SJSA1 (cell line): ENCODE data around the gene SPATA2L. TPM values are rescaled to one million over a fixed set of nuclear protein-coding genes. Genes with fewer than 3 reads are reported as not detected.
"Not testable (repeated sequence)": the region's sequence is repeated elsewhere in the genome, so short reads cannot be mapped to it uniquely, and the experiment has no call there.

Experiments used
- DNase-seq, 2 experiments: peaks; one replicate each; pipeline ENCODE4 v3.0.0-alpha.2; 2015 to 2020; ENCODE audit warnings: low spot score in 2 of 2, low read depth in 1 of 2
- H3K27ac ChIP-seq: fragments of 250-450 bp; sonication (Bioruptor Pico); 2 replicates; pipeline ENCODE4 v1.5.1; 2020; ENCODE audit warnings: mild to moderate bottlenecking, moderate library complexity
- H3K27me3 ChIP-seq: fragments of 250-450 bp; sonication (Bioruptor Pico); replicated peaks from 2 replicates; pipeline ENCODE4 v1.5.1; 2020; ENCODE audit warnings: mild to moderate bottlenecking, moderate library complexity
- H3K36me3 ChIP-seq: fragments of 250-450 bp; sonication (Bioruptor Pico); 2 replicates; pipeline ENCODE4 v1.5.1; 2020; ENCODE audit warnings: mild to moderate bottlenecking
- H3K4me1 ChIP-seq: fragments of 250-450 bp; sonication (Bioruptor Pico); replicated peaks from 2 replicates; pipeline ENCODE4 v1.6.1; 2021; ENCODE audit warnings: mild to moderate bottlenecking
- H3K4me3 ChIP-seq: fragments of 250-450 bp; sonication (Bioruptor Pico); 2 replicates; pipeline ENCODE4 v1.5.1; 2020; ENCODE audit warnings: mild to moderate bottlenecking
- H3K9me3 ChIP-seq: fragments of 250-450 bp; sonication (Bioruptor Pico); replicated peaks from 2 replicates; pipeline ENCODE4 v1.5.1; 2020; ENCODE audit warnings: mild to moderate bottlenecking
- total RNA-seq: library from RNA; depleted of rRNA; stranded (reverse); fragments of >200 nt; shearing (Covaris generic); gene quantifications from 2 replicates; pipeline ENCODE4 v1.2.3, GENCODE V29; 2014

The SPATA2L gene
- total RNA-seq, 1 experiment from 2014 or later, result 12.1 TPM

DNA sequence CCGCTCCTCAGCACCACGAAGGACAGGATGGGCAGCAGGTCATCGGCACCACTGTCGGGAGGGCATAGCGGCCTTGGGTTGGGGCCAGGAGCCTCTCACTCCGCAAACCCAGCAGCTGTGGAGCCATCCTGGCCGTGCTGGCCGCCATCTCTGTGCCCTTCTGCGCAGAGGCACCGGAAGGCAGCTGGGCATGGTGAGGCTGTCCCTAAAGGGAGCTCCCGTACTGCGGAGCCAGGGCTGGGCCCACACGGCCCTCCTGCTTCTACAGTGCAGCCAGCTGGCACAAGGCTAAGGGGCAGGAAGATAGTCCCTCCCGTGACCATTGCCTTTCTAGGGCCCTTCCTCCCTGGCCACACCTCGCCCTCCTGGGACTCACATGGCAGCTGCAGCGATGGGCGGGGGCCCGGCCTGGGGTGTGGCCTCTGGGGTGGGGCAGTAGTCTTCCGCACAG, 7.0 kb upstream of the SPATA2L start:
- no peak for DNase-seq
- no peak overlapping the region for H3K4me3 ChIP-seq
- H3K27me3 ChIP-seq, result no peaks in the 10 kb centered on the region
- no peaks in the 10 kb centered on the region for H3K9me3 ChIP-seq
- H3K36me3 ChIP-seq, result no peaks in the 10 kb centered on the region
- peaks cover 8% of the 10 kb centered on the region for H3K4me1 ChIP-seq
- no peak overlapping the region for H3K27ac ChIP-seq

DNA sequence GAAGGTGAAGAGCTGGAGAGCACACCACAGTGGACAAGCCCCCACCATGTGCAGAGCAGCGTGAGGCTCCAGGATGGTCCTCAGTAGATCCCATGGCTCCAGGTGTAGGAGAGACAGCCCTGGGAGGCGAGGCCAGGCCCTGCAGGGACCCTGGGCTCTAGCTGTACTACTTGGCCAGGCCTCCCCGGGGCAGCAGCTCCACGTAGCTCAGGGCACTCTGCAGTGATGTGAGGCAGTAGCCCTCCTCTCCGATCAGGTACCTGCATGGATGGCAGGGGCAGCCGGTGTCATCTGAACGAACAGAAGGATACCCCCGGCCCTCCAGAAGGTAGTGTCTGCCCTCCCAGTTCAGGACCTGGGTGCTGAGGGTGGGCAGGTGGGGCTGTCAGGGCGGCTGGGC, 6.2 kb upstream of the SPATA2L start:
- no peak overlapping the region for H3K4me3 ChIP-seq
- no peaks in the 10 kb centered on the region for H3K9me3 ChIP-seq
- H3K27me3 ChIP-seq, result no peaks in the 10 kb centered on the region
- DNase-seq, result no peak
- no peaks in the 10 kb centered on the region for H3K36me3 ChIP-seq
- H3K27ac ChIP-seq, result no peak overlapping the region
- H3K4me1 ChIP-seq, result peaks cover 8% of the 10 kb centered on the region

DNA sequence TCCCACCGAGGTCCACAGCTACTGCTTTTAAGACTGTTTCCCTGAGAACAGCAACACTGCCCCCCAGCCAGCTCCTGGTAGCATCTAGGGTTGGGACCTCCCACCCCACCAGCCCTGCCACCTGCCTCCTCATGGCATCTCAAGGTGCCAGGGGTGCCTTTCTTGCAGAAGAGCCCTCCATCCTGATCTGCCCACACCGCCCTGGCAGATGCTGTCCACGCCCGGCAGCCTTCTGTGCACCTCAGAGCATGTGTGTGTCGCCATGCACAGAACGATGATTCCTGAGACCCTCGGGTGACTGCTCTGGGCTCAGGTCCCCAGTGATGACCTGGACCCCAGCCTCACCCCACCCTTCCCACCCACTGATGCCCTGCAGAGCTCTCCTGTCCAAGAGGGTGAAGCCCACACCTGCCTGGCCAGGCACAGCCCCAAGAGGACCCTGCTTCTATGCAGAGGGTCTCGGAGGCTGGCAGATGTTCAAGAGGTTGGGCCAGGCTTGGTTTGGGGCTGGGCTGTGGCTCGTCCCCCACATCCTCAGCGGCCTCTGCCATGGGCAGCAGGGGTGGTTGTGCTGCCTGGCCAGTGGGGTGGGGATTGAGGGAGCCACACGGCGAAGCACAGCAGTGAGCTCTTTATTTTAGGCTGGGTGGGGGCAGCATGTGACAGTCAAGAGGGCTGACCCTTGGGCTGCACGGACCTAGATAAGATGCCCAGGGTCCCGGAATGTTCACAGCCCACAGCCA, 5.2 kb upstream of the SPATA2L start:
- no peaks in the 10 kb centered on the region for H3K27me3 ChIP-seq
- H3K4me3 ChIP-seq, result no peak overlapping the region
- peaks cover 13% of the 10 kb centered on the region for H3K4me1 ChIP-seq
- DNase-seq, result no peak
- no peaks in the 10 kb centered on the region for H3K36me3 ChIP-seq
- no peaks in the 10 kb centered on the region for H3K9me3 ChIP-seq
- H3K27ac ChIP-seq, result no peak overlapping the region

DNA sequence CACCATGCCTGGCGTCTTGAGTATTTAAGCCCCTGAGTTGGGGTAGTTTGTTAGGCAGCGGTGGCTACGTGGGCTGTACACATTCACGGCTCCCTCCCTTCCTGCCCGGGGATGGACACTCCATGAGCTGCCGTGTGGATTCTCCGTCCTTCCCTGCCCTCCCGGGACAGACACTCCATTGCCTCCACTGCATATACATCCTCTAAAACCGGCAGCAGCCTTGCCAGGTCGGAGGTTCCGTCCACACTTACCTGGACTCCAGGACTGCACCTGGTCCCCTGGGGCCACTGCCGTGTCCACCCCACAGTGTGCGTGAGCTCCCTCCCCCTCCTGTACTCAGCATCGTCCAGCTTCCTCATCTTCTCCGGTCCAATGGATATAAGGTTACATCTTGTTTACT, 3.5 kb upstream of the SPATA2L start:
- Histone ChIP-seq H3K4me3 (no peak overlapping the region), H3K4me1 (peaks cover 26% of the 10 kb centered on the region), H3K27me3 (no peaks in the 10 kb centered on the region), H3K27ac (no peak overlapping the region), H3K9me3 (no peaks in the 10 kb centered on the region), H3K36me3 (0 out of 2 replicates have a peak, but pooled peaks cover 5% of the 10 kb centered on the region)
- DNase-seq, result no peak

DNA sequence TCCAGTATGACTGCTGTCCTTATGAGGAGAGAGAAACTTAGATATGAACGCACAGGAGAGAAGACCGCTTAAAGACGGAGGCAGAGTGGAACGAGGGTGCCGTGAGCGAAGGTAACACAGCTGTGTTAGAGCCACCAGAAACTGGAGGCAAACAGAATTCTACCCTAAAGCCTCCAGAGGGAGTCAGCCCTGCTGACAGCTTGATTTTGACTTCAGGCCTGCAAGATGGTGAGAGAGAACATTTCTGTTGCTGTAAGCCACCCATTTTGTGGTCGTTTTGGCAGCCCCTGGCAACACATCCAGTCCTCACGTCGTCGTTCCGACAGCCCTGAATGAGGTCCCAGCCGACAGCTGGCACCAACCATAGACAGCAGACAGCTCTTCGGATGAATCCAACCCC, 2.8 kb upstream of the SPATA2L start:
- no peak for DNase-seq
- H3K9me3 ChIP-seq, result no peaks in the 10 kb centered on the region

DNA sequence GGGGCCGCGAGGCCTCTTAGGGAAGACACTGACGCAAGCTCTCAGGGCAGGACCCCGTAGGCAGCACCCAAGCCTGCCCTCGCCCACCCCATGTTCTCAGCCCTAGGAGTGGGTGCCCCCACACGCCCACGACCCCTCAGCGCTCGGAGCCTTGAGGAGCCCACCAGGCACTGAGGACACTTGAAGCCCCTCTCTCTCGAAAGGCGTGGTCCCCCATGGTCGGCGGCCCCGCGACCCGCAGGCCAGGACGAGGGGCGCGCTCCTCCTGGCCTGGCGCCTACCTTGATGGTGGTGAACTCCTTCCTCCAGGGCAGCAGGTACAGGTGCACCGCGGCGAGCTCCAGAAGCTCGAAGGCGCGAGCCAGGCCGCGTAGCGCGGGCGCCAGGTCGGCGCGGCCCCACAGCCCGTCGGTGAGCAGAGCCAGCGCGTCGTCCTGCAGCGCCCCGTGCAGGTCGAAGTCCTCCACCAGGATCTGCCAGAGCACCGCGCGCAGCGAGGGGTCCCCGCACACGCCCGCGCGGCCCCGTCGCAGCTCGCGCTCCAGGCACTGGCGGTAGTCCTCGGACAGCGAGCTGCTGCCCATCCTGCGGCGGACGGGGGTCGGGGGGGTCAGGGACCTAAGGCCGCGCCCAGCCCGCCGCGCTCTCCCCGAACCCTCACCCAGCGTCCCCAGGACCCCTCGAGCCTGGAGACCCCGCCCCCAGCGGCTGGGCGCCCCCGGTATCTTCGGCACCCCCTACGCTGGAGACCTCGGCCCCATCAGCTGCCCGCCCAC, 668 bp downstream of the SPATA2L start:
- DNase-seq, result peak in 1 of 2 experiments; percentile 39

More for the DNA sequence above, 2.8 kb upstream of the SPATA2L start:
- Histone ChIP-seq H3K27me3 (no peaks in the 10 kb centered on the region), H3K4me1 (peaks cover 29% of the 10 kb centered on the region), H3K36me3 (0 out of 2 replicates have a peak, but pooled peaks cover 5% of the 10 kb centered on the region), H3K27ac (no peak overlapping the region), H3K4me3 (no peak overlapping the region)

DNA sequence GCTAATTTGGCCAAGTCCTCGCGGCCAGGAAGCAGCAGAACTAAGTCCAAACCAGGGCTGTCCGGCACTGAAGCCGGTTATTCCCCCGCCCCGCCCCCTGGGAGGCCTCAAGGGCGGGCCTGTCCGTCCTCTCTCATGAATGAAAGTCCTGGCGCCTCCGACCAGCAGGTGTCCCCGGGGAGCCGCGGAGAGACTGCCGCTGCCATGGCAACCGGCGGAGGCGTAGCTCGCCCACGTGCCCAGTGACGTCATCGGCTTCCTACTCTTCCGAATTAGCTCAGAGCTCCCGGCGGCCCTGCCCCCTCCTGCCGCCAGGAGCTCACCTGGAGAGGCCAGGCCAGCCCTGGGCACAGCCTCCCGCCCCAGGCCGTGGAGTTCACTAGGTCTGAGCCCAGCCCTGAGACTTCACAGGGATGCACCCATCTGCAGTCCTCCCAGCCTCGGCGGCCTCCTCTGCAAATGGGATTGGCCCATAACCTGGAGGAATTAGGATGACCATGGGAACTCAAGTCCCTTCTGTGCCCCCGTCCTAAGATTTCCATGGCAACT, 1.3 kb downstream of the SPATA2L start:
- H3K27ac ChIP-seq, result no peak overlapping the region
- H3K4me3 ChIP-seq, result peak overlapping the region; percentile 55
- H3K9me3 ChIP-seq, result no peaks in the 10 kb centered on the region
- H3K36me3 ChIP-seq, result peaks cover 24% of the 10 kb centered on the region
- H3K4me1 ChIP-seq, result peaks cover 21% of the 10 kb centered on the region
- DNase-seq, result peak; percentile 94 to 99
- H3K27me3 ChIP-seq, result no peaks in the 10 kb centered on the region

More for the DNA sequence above, 668 bp downstream of the SPATA2L start:
- Histone ChIP-seq H3K4me1 (peaks cover 24% of the 10 kb centered on the region), H3K36me3 (peaks cover 17% of the 10 kb centered on the region), H3K27me3 (no peaks in the 10 kb centered on the region), H3K4me3 (peak overlapping the region; percentile 55), H3K9me3 (no peaks in the 10 kb centered on the region), H3K27ac (no peak overlapping the region)

DNA sequence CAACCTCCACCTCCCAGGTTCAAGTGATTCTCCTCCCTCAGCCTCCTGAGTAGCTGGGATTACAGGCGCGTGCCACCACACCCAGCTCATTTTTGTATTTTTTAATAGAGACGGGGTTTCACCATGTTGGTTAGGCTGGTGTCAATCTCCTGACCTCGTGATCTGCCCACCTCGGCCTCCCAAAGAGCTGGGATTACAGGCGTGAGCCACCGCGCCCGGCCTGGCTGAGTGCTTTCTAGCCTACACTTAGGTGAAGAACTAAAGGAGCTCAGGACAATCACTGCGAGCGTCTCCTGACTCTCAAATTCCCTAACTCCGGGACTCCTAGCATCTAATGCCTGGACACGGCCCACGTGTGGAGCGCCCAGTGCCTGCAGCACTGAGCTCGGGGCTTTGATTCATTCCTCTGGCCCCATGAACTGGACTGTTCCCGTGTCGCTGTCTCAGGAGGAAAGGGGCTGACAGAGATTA, 1.8 kb downstream of the SPATA2L start:
- not testable (repeated sequence) for H3K27ac ChIP-seq, H3K4me3 ChIP-seq, H3K9me3 ChIP-seq, DNase-seq, H3K27me3 ChIP-seq
- Histone ChIP-seq H3K4me1 (peaks cover 21% of the 10 kb centered on the region), H3K36me3 (peaks cover 28% of the 10 kb centered on the region)

DNA sequence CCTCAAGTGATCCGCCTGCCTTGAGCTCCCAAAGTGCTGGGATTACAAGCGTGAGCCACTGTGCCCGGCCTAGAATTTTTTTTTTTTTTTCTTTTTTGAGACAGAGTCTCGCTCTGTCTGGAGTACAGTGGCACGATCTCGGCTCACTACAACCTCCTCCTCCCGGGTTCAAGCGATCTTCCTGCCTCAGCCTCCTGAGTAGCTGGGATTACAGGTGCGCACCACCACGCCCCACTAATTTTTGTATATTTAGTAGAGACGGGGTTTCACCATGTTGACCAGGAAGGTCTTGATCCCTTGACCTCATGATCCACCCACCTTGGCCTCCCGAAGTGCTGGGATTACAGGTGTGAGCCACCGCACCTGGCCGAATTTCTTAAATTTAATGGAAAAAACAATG, 2.8 kb downstream of the SPATA2L start:
- Histone ChIP-seq H3K36me3 (peaks cover 36% of the 10 kb centered on the region), H3K4me1 (peaks cover 21% of the 10 kb centered on the region)
- not testable (repeated sequence) for H3K27me3 ChIP-seq, DNase-seq, H3K4me3 ChIP-seq, H3K9me3 ChIP-seq, H3K27ac ChIP-seq

DNA sequence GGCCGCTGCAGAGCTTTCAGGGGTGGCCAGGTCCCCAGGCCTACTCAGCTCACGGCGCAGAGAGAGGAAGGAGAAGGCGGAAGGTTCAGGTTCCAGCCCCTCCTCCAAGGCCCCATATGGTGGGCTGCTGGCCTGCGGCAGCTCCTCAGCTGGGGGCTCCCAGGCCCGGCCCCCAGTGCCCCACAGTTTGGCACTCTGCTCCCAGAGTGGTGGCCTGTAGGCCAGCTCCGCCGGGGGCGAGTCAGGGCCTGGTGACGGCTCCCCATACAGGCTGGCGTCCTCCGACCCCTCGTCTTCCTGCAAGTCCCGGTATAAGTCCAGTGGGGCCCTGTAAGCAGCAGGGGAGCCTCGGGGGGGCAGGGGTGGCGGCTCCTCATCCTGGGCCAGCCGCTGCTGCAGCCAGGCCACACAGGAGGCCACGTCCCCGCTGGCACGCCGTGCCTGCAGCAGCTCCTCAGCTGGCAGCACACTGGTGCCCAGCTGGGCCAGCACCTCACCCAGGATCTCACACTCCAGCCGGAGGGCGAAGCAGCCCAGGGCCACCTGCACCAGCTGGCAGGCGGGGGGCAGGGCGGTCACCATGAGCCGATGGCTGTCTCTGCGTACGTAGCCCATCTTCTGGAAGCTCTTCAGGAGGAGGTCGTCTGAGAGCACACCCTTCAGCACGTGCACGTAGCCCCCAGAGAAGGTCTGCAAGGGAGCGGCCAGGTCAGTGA, 3.7 kb downstream of the SPATA2L start:
- no peak for DNase-seq
- H3K4me1 ChIP-seq, result peaks cover 21% of the 10 kb centered on the region
- no peaks in the 10 kb centered on the region for H3K27me3 ChIP-seq
- no peaks in the 10 kb centered on the region for H3K9me3 ChIP-seq
- no peak overlapping the region for H3K4me3 ChIP-seq
- peaks cover 43% of the 10 kb centered on the region for H3K36me3 ChIP-seq
- H3K27ac ChIP-seq, result no peak overlapping the region

DNA sequence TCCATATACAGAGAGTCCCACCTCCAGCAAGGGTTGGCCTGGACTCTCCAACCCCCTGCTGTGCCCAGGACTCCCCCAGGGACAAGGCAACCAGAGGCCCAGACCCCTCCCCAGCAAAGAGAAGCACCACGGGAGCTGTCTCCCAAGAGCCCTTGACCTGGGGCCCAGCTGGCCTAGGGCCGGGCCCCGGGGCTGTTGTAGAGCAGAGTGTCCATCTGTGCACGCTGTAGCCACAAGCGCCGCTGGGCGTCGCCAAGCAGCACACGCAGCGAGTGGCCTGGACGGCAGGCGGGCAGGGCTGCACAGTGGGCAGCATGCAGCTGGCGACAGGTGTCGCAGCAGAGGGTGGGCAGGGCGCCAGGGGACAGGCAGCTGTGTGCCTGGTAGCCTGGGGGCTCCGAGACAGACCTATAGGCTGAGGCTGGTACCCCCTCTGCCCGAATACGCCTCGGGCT, 4.3 kb downstream of the SPATA2L start:
- no peak overlapping the region for H3K4me3 ChIP-seq
- DNase-seq, result no peak
- H3K36me3 ChIP-seq, result peaks cover 46% of the 10 kb centered on the region
- H3K9me3 ChIP-seq, result no peaks in the 10 kb centered on the region
- peaks cover 21% of the 10 kb centered on the region for H3K4me1 ChIP-seq
- no peak overlapping the region for H3K27ac ChIP-seq
- no peaks in the 10 kb centered on the region for H3K27me3 ChIP-seq

DNA sequence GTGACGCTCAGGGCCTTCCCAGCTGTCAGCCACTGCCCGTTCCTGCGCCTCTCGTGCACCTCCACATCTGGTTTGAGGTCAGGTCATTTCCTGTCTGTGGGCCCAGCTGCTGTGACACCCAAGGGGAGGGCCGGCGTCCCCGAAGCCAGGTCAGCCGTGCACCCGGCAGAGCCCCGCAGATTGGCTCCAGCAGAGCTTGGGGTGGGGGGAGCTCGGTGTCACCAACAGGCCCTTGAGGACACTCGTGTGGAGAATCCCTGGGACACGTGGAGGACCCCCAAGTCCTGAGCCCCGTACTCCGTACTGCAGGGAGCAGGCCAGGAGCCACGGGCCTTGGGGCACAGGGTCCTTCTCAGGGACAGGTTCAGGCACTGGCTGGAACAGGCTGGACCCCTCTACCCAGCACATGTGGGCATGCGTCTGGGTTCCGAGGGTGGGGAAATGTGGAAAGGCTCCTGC, 4.8 kb downstream of the SPATA2L start:
- no peak overlapping the region for H3K4me3 ChIP-seq
- no peak for DNase-seq
- H3K27me3 ChIP-seq, result no peaks in the 10 kb centered on the region
- H3K4me1 ChIP-seq, result peaks cover 16% of the 10 kb centered on the region
- no peak overlapping the region for H3K27ac ChIP-seq
- H3K9me3 ChIP-seq, result no peaks in the 10 kb centered on the region
- H3K36me3 ChIP-seq, result peaks cover 51% of the 10 kb centered on the region

DNA sequence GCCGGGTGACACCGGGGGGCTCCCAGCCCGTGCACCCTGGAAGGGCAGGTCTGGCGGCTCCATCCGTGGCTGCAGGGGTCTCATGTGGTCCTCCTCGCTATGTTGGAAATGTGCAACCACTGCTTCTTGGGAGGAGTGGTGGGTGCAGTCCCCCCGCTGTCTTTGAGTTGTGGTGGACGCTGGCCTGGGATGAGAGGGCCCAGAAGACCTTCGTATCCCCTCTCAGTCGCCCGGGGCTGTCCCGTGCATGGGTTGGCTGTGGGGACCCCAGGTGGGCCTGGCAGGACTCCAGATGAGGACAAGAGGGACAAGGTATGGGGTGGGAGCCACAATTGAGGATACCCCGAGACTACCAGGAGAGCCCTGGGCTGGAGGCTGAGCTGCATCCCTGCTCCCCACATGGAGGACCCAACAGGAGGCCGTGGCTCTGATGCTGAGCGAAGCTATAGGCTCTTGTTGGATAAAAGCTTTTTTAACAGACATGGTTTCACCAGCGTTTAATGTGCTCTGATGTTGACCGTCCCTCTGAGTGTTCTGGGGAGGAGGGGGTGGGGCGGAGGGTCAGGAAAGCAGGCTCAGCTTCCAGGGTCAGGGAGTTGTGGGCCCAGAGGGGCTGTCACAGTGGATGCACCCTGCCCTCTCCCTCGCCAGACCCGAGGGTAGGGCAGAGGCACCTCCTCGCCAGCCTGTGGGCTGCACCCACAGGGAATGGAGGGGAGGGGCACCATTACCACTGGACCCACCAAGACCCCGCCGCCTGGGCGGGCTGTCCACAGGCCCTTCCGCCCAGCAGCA, 5.4 kb downstream of the SPATA2L start:
- Histone ChIP-seq H3K27me3 (no peaks in the 10 kb centered on the region), H3K27ac (no peak overlapping the region), H3K9me3 (no peaks in the 10 kb centered on the region), H3K36me3 (peaks cover 58% of the 10 kb centered on the region), H3K4me1 (peaks cover 14% of the 10 kb centered on the region), H3K4me3 (no peak overlapping the region)
- no peak for DNase-seq
